ENCODE measurements around the gene RDH11. TPM values are rescaled to one million over a fixed set of nuclear protein-coding genes. Genes with fewer than 3 reads are reported as not detected.

Gene RDH11
- total RNA-seq, 1 experiment from 2014 or later = 117 TPM

- Mint-ChIP-seq H3K27me3 (ENCODE audit: unreplicated experiment) (no peaks in the 10 kb centered on the region), H3K27ac (ENCODE audit: unreplicated experiment) (no peak overlapping the region), H3K4me1 (ENCODE audit: low read depth, unreplicated experiment) (no peaks in the 10 kb centered on the region), H3K9me3 (ENCODE audit: low read depth, unreplicated experiment) (no peaks in the 10 kb centered on the region), H3K36me3 (ENCODE audit: insufficient read depth, unreplicated experiment) (peaks cover 7% of the 10 kb centered on the region), H3K4me3 (ENCODE audit: low read depth, unreplicated experiment) (no peak overlapping the region)
- TF ChIP-seq, protein P1, sequence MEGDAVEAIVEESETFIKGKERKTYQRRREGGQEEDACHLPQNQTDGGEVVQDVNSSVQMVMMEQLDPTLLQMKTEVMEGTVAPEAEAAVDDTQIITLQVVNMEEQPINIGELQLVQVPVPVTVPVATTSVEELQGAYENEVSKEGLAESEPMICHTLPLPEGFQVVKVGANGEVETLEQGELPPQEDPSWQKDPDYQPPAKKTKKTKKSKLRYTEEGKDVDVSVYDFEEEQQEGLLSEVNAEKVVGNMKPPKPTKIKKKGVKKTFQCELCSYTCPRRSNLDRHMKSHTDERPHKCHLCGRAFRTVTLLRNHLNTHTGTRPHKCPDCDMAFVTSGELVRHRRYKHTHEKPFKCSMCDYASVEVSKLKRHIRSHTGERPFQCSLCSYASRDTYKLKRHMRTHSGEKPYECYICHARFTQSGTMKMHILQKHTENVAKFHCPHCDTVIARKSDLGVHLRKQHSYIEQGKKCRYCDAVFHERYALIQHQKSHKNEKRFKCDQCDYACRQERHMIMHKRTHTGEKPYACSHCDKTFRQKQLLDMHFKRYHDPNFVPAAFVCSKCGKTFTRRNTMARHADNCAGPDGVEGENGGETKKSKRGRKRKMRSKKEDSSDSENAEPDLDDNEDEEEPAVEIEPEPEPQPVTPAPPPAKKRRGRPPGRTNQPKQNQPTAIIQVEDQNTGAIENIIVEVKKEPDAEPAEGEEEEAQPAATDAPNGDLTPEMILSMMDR (IDR thresholded peaks at IDR 0.05; ENCODE audit: unreplicated experiment) = no peak
- no peak for DNase-seq
- intact Hi-C loops (cut with micrococcal nuclease; ENCODE audit: unreplicated experiment) = no loop called here
- CTCF ChIA-PET = no interaction called here
- BruUV-seq (replicated peaks) = no TSS peak
Observed at GRCh38 chr14:67643713-67644112, 51.9 kb downstream of the RDH11 start.

GRCh38 chr14:67641902-67642749 lies 53.4 kb downstream of the RDH11 start:
- no peak overlapping the region for H3K4me3 Mint-ChIP-seq (ENCODE audit: low read depth, unreplicated experiment)

DNA sequence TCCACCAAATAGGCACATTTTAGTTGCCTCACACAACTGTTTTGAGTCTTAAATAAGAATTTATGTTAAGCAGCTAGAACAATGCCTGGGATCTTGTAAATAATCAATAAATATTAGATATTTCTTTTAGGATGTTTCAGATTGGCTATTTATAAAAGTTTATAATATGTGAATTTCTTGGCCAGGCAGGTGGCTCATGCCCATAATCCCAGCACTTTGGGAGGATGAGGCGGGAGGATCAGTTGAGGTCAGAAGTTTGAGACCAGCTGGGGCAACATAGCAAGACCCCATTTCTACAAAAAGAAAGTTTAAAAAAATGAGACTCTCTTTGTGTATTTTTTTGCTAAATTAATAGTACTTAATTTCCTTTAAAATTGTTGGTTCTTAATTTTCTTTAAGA lies 54.1 kb downstream of the RDH11 start:
- no peaks in the 10 kb centered on the region for H3K9me3 Mint-ChIP-seq (ENCODE audit: low read depth, unreplicated experiment)
- CTCF ChIA-PET = no interaction called here
- H3K27ac Mint-ChIP-seq (ENCODE audit: unreplicated experiment) = no peak overlapping the region
- H3K4me3 Mint-ChIP-seq (ENCODE audit: low read depth, unreplicated experiment) = no peak overlapping the region
- DNase-seq = no peak
- H3K36me3 Mint-ChIP-seq (ENCODE audit: insufficient read depth, unreplicated experiment) = peaks cover 7% of the 10 kb centered on the region
- no peaks in the 10 kb centered on the region for H3K4me1 Mint-ChIP-seq (ENCODE audit: low read depth, unreplicated experiment)
- intact Hi-C loops (cut with micrococcal nuclease; ENCODE audit: unreplicated experiment) = no loop called here
- H3K27me3 Mint-ChIP-seq (ENCODE audit: unreplicated experiment) = no peaks in the 10 kb centered on the region
- no TSS peak for BruUV-seq (replicated peaks)
- TF ChIP-seq, protein P1 (IDR thresholded peaks at IDR 0.05; ENCODE audit: unreplicated experiment) = no peak

More at GRCh38 chr14:67641902-67642749, 53.4 kb downstream of the RDH11 start:
- no peaks in the 10 kb centered on the region for H3K4me1 Mint-ChIP-seq (ENCODE audit: low read depth, unreplicated experiment)
- no peaks in the 10 kb centered on the region for H3K27me3 Mint-ChIP-seq (ENCODE audit: unreplicated experiment)
- H3K9me3 Mint-ChIP-seq (ENCODE audit: low read depth, unreplicated experiment) = no peaks in the 10 kb centered on the region
- TF ChIP-seq, protein P1 (IDR thresholded peaks at IDR 0.05; ENCODE audit: unreplicated experiment) = no peak
- H3K27ac Mint-ChIP-seq (ENCODE audit: unreplicated experiment) = no peak overlapping the region
- no peak for DNase-seq
- BruUV-seq (replicated peaks) = no TSS peak
- peaks cover 7% of the 10 kb centered on the region for H3K36me3 Mint-ChIP-seq (ENCODE audit: insufficient read depth, unreplicated experiment)
- CTCF ChIA-PET = no interaction called here
- intact Hi-C loops (cut with micrococcal nuclease; ENCODE audit: unreplicated experiment) = no loop called here

DNA sequence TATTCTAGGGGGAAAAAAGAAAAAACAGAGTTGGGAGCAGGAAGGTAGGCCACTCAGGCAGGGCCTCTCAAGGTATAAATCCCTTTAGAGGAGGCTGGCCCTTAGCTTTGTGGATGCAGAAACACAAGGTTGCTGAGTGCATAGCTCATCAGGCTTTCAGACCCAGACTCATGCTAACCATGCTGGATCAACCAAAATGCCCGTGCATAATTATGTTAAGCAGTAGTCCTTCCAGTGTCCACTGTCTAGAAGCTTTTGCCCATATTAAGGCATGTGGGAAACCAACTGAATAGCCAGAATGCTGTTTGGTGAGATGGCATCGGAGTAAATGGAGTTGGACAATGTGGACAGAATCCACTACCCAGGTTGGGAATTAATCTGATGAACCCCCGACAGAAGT lies 56.9 kb downstream of the RDH11 start:
- H3K4me1 Mint-ChIP-seq (ENCODE audit: low read depth, unreplicated experiment) = no peaks in the 10 kb centered on the region
- no peak overlapping the region for H3K4me3 Mint-ChIP-seq (ENCODE audit: low read depth, unreplicated experiment)
- H3K27ac Mint-ChIP-seq (ENCODE audit: unreplicated experiment) = no peak overlapping the region
- H3K9me3 Mint-ChIP-seq (ENCODE audit: low read depth, unreplicated experiment) = no peaks in the 10 kb centered on the region
- no peak for DNase-seq
- TF ChIP-seq, protein P1 (IDR thresholded peaks at IDR 0.05; ENCODE audit: unreplicated experiment) = no peak
- intact Hi-C loops (cut with micrococcal nuclease; ENCODE audit: unreplicated experiment) = no loop called here
- CTCF ChIA-PET = no interaction called here
- H3K27me3 Mint-ChIP-seq (ENCODE audit: unreplicated experiment) = no peaks in the 10 kb centered on the region
- no peaks in the 10 kb centered on the region for H3K36me3 Mint-ChIP-seq (ENCODE audit: insufficient read depth, unreplicated experiment)
- BruUV-seq (replicated peaks) = no TSS peak

Data from Calu3 (cell line).